Left renal pelvis (tissue), 4 donors: Measurements from ENCODE around the gene PRKCE. TPM values are rescaled to one million over a fixed set of nuclear protein-coding genes. Genes with fewer than 3 reads are reported as not detected.

Experiments used
- DNase-seq, 4 donors: peaks; one replicate each; pipeline ENCODE4 v3.0.0-alpha.2; 2013; ENCODE audit warnings: low read depth in 4 of 4, low spot score in 3 of 4
- polyA plus RNA-seq, 4 donors: library from polyadenylated mRNA; unstranded; fragments of 120-200 nt; gene quantifications; one replicate each; pipeline ENCODE4 v1.2.1, GENCODE V29; 2013; ENCODE audit not compliant: insufficient read length in 4 of 4

Gene PRKCE
- polyA plus RNA-seq, 4 donors, result 8.2 to 16.0 (median 9.0) TPM

DNA sequence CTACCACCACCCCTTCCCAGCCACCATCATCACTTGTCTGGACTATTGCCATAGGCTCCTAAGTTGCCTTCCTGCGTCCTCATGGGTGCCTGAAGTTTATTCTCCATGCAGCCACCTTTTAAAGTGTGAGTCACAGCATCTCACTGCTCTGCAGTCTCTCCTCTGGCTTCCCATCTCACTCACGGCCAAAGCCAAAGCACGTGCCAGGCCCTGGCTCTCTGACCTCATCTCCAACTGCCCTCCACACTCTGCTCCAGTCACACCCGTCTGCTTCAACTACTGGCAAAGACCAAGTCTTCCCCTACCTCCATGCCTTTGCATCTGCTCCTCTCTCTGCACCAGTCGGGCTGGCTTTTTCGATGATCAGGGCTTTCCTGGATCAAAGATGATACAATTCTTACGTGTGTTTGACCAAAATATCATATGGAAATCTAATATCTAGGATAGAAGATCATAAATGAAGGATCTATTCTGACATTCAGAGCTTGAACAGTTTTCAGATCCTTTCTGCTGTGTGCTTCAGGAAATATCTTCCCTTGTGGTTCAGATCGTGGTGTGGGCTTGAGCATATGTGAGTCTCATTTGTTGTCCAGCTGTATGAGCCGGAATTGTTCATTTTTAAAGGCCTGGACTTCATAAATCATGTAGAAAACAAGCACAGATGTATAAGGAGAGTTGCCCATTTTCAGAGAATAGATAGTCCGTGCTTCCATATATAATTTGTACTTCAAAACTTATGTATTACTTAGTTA lies 175.6 kb downstream of the PRKCE start:
- DNase-seq, result no peak

GRCh38 chr2:45830322-45830721 lies 178.8 kb downstream of the PRKCE start:
- no peak for DNase-seq

DNA sequence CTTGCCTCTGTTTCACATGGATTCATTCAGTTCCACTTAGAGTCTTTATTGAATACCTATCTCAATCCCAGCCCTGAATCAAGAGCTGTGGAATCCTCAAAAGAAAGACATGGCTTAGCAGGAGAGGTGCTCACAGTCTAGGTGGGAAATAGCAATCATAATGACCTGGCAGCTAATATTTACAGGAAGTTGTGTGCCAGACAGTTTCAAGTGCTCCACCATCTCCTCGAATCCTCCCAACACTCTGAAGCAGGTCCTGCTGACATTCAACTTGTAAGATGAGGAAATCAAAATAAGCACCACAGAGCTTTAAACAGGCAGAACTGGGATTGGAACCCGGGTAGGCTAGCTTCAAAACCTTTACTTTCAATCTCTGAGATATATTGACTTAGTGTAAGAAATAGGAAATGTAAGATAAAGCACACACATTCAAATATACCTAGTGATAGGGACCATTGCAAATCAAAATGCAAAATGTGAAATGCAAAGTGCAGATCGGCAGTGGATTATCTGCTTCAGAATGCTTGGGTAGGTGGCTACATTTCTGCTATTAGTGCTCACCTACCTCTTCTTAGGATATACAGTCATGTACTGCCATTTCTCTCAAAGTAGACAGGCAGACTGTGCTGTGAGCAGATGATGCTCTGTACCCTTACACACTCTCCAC lies 182.0 kb downstream of the PRKCE start:
- DNase-seq, result no peak

DNA sequence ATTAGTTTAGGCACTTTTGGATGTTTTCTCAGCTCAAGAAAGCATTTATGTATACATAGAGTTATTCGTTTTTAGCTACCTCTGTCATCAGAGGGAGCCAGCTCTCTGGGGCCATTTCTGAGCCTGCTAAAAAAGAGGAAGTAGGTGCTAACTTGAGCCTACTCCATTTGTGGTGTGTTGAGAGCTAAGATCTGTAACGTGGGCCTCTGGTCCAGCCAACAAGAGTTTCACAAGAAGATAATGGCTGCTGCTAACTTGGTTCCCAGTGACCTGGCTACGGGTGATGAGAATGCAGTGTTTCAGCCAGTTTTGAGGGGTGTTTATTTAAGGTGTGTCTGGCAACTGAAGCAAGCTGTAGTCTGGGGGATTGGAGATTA lies 182.5 kb downstream of the PRKCE start:
- no peak for DNase-seq

GRCh38 chr2:45834372-45834771 lies 182.9 kb downstream of the PRKCE start:
- no peak for DNase-seq

DNA sequence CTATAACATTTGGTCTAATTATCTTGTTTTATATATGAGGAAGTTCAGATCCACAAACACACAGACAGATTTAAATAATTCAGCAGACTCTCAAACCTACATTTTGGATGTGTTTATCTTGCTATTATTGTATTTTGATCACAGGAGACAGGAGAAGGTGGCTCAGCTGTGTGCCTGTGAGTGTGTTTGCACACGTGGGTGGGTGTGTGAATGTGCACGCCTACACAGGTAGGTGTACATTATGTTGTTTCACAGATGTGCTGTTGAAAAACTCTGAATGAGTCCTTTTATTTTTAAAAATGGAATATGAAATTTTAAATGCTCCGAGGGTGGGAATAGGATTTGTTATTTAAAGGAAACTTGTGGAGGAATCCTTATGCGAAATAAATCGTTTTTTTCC lies 183.4 kb downstream of the PRKCE start:
- no peak for DNase-seq

- DNase-seq, result no peak
These were observed 184.8 kb downstream of the PRKCE start for GRCh38 chr2:45836316-45836715.

DNA sequence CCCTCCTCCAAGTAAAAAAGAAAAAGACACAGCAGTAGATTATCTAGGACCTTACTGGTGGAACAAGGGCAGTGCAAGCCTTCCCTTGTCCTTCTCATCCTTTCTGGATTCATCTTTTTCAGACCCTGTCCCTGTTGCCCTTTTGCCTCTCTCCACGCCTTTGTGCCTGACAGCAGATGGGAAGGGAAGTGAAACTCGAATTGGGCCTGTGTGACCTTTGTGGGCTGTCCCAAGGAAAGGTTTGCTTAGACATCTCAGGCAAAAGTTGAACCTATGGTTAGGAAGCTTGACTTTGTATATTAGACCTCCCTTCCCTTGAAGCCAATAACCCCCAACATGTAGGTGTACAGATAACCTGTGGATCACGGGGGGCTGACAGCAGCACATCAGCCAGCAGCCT lies 185.3 kb downstream of the PRKCE start:
- no peak for DNase-seq

GRCh38 chr2:45837812-45838341 lies 186.4 kb downstream of the PRKCE start:
- DNase-seq, result no peak

- DNase-seq, result no peak
These were observed 188.2 kb downstream of the PRKCE start for GRCh38 chr2:45839508-45840251.

DNA sequence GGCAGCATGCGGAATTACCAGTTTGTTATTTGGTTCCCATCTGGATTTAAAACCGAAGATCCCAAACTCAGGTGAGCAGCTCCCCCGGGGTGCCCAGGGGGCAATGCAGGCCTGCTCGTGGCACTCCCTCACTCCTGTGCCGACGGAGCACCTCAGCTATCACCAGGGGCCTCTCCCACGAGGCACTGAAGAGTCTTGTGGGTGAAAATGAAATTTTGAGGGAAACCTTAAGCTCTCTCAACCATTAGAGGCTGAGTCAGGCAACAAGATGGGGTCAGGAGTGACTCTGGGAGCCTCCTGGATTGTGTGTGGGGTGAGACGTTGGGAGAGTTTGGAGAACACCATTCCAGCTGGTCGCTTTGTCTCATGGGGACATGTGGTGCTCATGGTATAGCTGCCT lies 189.0 kb downstream of the PRKCE start:
- no peak for DNase-seq

DNA sequence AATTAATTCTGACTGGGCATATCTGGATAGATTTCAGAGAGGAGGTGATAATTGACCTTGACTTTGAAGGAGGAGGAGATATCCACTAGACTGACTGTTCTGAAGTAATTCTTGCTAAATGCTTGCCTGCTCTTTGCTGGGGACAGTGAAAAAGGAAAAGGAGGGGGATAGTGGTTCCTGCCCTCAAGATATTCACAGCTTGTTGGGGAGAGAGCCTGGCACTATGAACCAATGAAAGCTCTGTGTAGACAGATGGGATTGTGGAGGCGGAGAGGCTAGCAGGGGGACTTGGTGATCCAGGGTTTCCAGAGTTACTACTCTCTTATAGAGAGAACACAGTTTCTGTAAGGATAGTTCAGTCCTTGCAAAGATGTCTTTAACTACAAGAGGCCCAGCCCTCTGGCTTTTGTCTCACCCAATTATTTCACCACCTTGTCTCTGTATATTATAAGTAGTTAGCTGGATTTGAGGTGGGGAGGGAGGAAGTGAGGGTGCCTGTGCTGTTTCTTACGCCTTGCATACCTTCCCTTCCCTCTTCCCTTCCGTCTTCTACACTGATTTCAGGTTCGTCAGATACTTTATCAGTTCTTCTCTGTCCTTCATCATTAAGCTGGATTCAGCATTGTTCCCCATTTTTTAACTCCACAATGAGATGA lies 190.4 kb downstream of the PRKCE start:
- DNase-seq, result no peak

DNA sequence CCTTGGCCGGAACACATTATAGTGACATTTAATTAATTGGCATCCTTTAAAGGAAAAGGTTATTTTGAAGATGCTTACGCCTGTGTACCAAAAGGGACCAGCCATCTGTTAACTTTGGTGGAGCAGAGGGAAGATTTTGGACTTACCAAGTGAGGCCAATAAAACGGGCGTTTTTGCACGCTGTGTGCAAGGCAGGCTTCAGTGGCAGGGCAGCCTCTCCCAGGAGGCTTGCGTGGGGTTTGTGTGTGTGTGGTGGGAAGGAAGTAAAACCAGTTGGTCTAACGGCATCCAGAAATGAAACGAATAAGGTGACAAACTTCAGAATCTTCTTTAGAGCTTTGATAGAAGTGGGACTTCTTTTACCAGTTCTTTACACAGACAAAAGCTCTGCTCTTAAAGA lies 191.7 kb downstream of the PRKCE start:
- no peak for DNase-seq

- no peak for DNase-seq
These were observed 193.5 kb downstream of the PRKCE start for GRCh38 chr2:45844796-45845457.

GRCh38 chr2:45845566-45845965 lies 194.1 kb downstream of the PRKCE start:
- no peak for DNase-seq

- DNase-seq, result no peak
These were observed 198.2 kb downstream of the PRKCE start for GRCh38 chr2:45849491-45850283.

GRCh38 chr2:45850558-45850957 lies 199.1 kb downstream of the PRKCE start:
- no peak for DNase-seq

DNA sequence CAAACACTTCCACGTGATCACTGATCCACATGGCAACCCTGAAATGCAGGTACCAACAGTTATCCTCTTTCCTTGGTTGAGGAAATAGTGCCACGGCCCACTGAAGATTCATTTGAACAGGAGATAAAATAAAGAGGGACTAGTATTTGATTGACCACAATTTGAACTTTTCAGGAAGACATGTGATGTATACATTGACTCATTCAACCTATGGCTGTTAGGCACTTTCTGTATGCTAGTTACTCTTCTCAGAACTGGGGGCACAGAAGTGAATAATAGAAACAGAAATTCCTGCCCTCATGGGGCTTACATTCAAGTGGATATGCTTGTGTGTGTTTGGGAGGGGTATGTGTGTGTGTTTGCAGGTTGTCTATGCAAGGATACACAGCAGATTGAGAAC lies 199.6 kb downstream of the PRKCE start:
- no peak for DNase-seq

DNA sequence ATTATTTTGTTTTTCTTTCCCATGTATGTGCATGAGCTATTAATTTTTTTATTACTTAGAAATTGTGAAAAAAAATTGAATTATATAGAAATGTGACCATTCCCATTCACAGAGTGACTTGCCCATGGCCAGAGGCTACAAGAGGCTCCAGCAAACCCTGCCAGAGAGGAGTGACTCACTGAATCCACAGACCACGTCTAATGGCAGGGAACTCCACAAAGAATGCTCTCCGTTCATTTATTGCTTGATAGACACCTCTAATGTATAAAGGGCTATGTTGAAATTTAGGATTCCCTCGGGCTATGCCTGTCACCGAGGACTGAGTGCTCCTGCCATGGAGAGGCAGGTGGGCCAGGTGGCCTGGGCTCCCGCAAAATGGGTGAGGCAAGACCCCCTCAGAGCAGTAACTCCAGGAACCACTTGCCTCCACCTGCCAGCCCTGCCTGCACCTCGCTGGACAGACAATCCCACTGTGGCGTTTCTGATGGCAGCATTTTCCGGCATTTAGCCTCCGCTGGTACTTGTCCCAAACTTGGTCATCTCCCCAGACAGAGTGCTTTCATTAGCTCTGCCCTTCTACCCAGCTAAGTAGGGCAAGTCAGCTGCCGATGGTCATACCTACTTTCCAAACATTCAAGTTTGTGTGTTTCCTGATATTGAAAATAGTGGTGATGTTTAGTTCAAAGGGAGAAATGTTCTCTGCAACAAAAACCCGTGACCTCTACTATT lies 200.3 kb downstream of the PRKCE start:
- DNase-seq, result no peak
